H1 (cell line): ENCODE results near the gene CX3CR1. TPM values are rescaled to one million over a fixed set of nuclear protein-coding genes. Genes with fewer than 3 reads are reported as not detected.

Experiments used
- BCL11A ChIP-seq, 2 experiments: IDR thresholded peaks; one replicate each; pipeline ENCODE4 v1.6.1; 2011; ENCODE audit warnings: low read depth in 2 of 2, low read length in 2 of 2, mild to moderate bottlenecking in 2 of 2
- CHD7 ChIP-seq: fragments of 300-600 bp; sonication (generic); IDR thresholded peaks from 2 replicates; pipeline ENCODE4 v1.7.1; 2012; ENCODE audit warnings: low read length, moderate library complexity, mild to moderate bottlenecking, inconsistent platforms; ENCODE audit not compliant: insufficient replicate concordance
- SP1 ChIP-seq: IDR thresholded peaks from 2 replicates; pipeline ENCODE4 v1.6.1; 2011; ENCODE audit warnings: low read depth, low read length
- SUZ12 ChIP-seq: fragments of 200-600 bp; sonication (generic); IDR thresholded peaks from 2 replicates; pipeline ENCODE4 v1.6.1; 2012; ENCODE audit warnings: mild to moderate bottlenecking, inconsistent platforms, low read length, moderate library complexity, mixed read lengths
- polyA plus RNA-seq, 7 experiments: library from polyadenylated mRNA; depleted of rRNA in 3 of 7; stranded (reverse) in 5 of 7; unstranded in 2 of 7; fragments of >200 nt in 5 of 7; fragments of 200-250 nt in 2 of 7; gene quantifications; 1 replicate in 5 of 7; 2 replicates in 1 of 7; 4 replicates in 1 of 7; pipeline versions ENCODE4 v1.2.1 to v1.2.3, GENCODE V29; 2011 to 2013; ENCODE audit warnings: missing spikeins in 2 of 7, mixed read lengths in 2 of 7
- total RNA-seq: library from RNA; stranded (reverse); fragmentation: NEBNext Ultra II Directional; extraction: Animal tissue kit (Norgen Biotek cat#: 25700); gene quantifications from 2 replicates; pipeline ENCODE4 v1.2.1, GENCODE V29; 2021

Gene CX3CR1
- total and polyA plus RNA-seq, 2 of the 8 experiments (the other 6 are each of a cell fraction or from before 2014, with no cell fraction given), result 0.08 TPM; not detected in 1

- TF ChIP-seq CHD7 (no peak), SUZ12 (no peak), BCL11A (IDR thresholded peaks at IDR 0.05; ENCODE audit: low read depth in 2 of 2, low read length in 2 of 2) (no peak), SP1 (no peak)
These were observed 24.9 kb downstream of the CX3CR1 start (continued) for GRCh38 chr3:39254806-39255449.
